Panc1 (cell line): Measurements from ENCODE around the gene B4GALT6. TPM values are rescaled to one million over a fixed set of nuclear protein-coding genes. Genes with fewer than 3 reads are reported as not detected.

Experiments
- ATAC-seq: fragments of 200-7000 bp; cut with Tn5 transposase; 2 replicates; pipeline ENCODE4 v1.9.1; 2020; ENCODE audit warnings: mild to moderate bottlenecking, moderate library complexity
- BruUV-seq: library from RNA; stranded (reverse); fragments of 400-500 nt; replicated peaks from 2 replicates; lab custom pipeline; 2021; lab: Mats Ljungman, UMichigan
- CTCF ChIA-PET: fragments of 300-600 bp; sonication (Branson Sonifier 250); formaldehyde crosslinking; loops from one replicate; lab custom pipeline; 2022; ENCODE audit warnings: antibody characterized with exemption; lab: Charles Lee
- POLR2A ChIA-PET: fragments of 300-600 bp; sonication (Branson Sonifier 250); formaldehyde crosslinking; loops from one replicate; lab custom pipeline; 2022; ENCODE audit warnings: antibody characterized with exemption; lab: Charles Lee
- DNase-seq: peaks from one replicate; pipeline ENCODE4 v3.0.0-alpha.2; 2010; ENCODE audit warnings: low read depth, low spot score
- H3K27ac ChIP-seq: 2 replicates; pipeline ENCODE4 v1.5.1; 2011; ENCODE audit warnings: mild to moderate bottlenecking, low read length, inconsistent platforms
- H3K27me3 ChIP-seq: fragments of 200-500 bp; sonication (Bioruptor generic); 2 replicates; pipeline ENCODE4 v1.6.0; 2014; ENCODE audit warnings: low read length, inconsistent platforms; ENCODE audit not compliant: control insufficient read depth, insufficient read depth
- H3K36me3 ChIP-seq: fragments of 200-500 bp; sonication (Bioruptor generic); 2 replicates; pipeline ENCODE4 v1.5.1; 2014; ENCODE audit warnings: inconsistent platforms, mild to moderate bottlenecking, low read length, moderate library complexity; ENCODE audit not compliant: control insufficient read depth, insufficient read depth
- H3K4me1 ChIP-seq: 2 replicates; pipeline ENCODE4 v1.5.1; 2011; ENCODE audit warnings: inconsistent platforms, mild to moderate bottlenecking, low read length, moderate library complexity; ENCODE audit not compliant: control insufficient read depth, insufficient read depth
- H3K4me3 ChIP-seq, 2 experiments: 2 replicates each; pipeline ENCODE4 v1.5.1; 2011 to 2012; ENCODE audit warnings: low read depth in 2 of 2, low read length in 2 of 2, mild to moderate bottlenecking in 2 of 2, inconsistent platforms in 1 of 2, moderate library complexity in 1 of 2
- H3K9me3 ChIP-seq: fragments of 200-500 bp; sonication (Bioruptor generic); 2 replicates; pipeline ENCODE4 v1.5.1; 2014; ENCODE audit warnings: low read depth, mild to moderate bottlenecking, inconsistent platforms, low read length, moderate library complexity; ENCODE audit not compliant: control insufficient read depth, insufficient read depth
- CTCF ChIP-seq: fragments of 450-650 bp; IDR thresholded peaks from 2 replicates; pipeline ENCODE4 v1.5.1; 2017; ENCODE audit warnings: mild to moderate bottlenecking
- POLR2AphosphoS5 ChIP-seq: IDR thresholded peaks from 2 replicates; pipeline ENCODE4 v1.6.1; 2012; ENCODE audit warnings: mild to moderate bottlenecking, low read depth, low read length, moderate library complexity
- REST ChIP-seq, 2 experiments: IDR thresholded peaks; 2 replicates each; pipeline ENCODE4 v1.6.1; 2011 to 2012; ENCODE audit warnings: low read depth in 2 of 2, control low read depth in 1 of 2, low read length in 1 of 2, mild to moderate bottlenecking in 1 of 2, moderate library complexity in 1 of 2; ENCODE audit not compliant: insufficient read depth in 1 of 2
- SIN3A ChIP-seq: IDR thresholded peaks from 2 replicates; pipeline ENCODE4 v1.6.1; 2012; ENCODE audit warnings: low read depth, mild to moderate bottlenecking, low read length, moderate library complexity, borderline replicate concordance; ENCODE audit not compliant: insufficient read depth
- TCF7L2 ChIP-seq: IDR thresholded peaks from 2 replicates; pipeline ENCODE4 v1.6.1; 2011; ENCODE audit warnings: mild to moderate bottlenecking, low read depth, low read length, inconsistent platforms
- in situ Hi-C: cut with HindIII; loops from 2 replicates; pipeline ENCODE4 v1.10.0; 2016; ENCODE audit warnings: low sequenced_read_pairs, low pct_unique_long_range_greater_than_20kb
- intact Hi-C: fragments of 100-400 bp; cut with micrococcal nuclease; formaldehyde crosslinking; loops from one replicate; pipeline ENCODE4 v1.10.0; 2022; ENCODE audit not compliant: unreplicated experiment
- total RNA-seq: library from RNA; stranded (reverse); gene quantifications from one replicate; pipeline ENCODE4 v1.2.1, GENCODE V29; 2021; ENCODE audit not compliant: unreplicated experiment

The B4GALT6 gene
- total RNA-seq, 1 experiment from 2014 or later = 36.3 TPM

DNA sequence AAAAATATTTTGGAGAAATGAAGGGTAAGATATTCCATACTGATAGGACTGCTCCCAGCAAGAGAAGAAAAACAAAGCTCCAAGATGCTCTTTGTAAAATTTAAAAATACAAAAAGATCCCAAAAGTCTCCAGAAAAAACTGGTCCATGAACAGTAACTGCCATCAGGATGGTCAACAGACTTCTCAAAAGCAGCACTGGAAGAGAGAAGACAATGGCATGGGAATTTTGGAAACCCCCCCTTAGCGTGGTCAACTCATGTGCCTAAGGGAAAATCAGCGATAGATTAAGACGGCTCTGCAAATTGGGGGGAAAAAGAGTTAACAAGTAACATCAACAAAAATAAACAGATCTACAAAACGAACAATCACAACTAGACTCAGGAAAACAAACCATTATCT is 23.6 kb downstream of the B4GALT6 start:
- ChIA-PET CTCF (no interaction called here), POLR2A (no interaction called here)
- H3K4me3 ChIP-seq = no peak overlapping the region

GRCh38 chr18:31659576-31660177 is 24.7 kb downstream of the B4GALT6 start:
- ATAC-seq = no peak
- DNase-seq = no peak
- ChIA-PET POLR2A (no interaction called here), CTCF (no interaction called here)
- Histone ChIP-seq H3K4me1 (no peaks in the 10 kb centered on the region), H3K27ac (no peak overlapping the region), H3K27me3 (no peaks in the 10 kb centered on the region), H3K4me3 (no peak overlapping the region), H3K9me3 (no peaks in the 10 kb centered on the region; the same call in 1 of the 2 replicates), H3K36me3 (no peaks in the 10 kb centered on the region)
- TF ChIP-seq POLR2AphosphoS5 (no peak), SIN3A (no peak), TCF7L2 (no peak), REST (IDR thresholded peaks at IDR 0.05; ENCODE audit: insufficient read depth in 1 of 2, low read depth in 2 of 2, low read length in 1 of 2) (no peak), CTCF (no peak)
- BruUV-seq = no TSS peak
- in situ Hi-C loops = no loop called here
- intact Hi-C loops = no loop called here

More for the DNA sequence above, 23.6 kb downstream of the B4GALT6 start:
- in situ Hi-C loops = no loop called here
- H3K4me1 ChIP-seq = no peaks in the 10 kb centered on the region
- intact Hi-C loops = no loop called here
- DNase-seq (no peak), ATAC-seq (no peak)
- H3K36me3 ChIP-seq = no peaks in the 10 kb centered on the region
- no peak overlapping the region for H3K27ac ChIP-seq
- no TSS peak for BruUV-seq
- no peaks in the 10 kb centered on the region for H3K27me3 ChIP-seq
- H3K9me3 ChIP-seq = no peaks in the 10 kb centered on the region; the same call in 1 of the 2 replicates
- TF ChIP-seq SIN3A (no peak), POLR2AphosphoS5 (no peak), REST (IDR thresholded peaks at IDR 0.05; ENCODE audit: insufficient read depth in 1 of 2, low read depth in 2 of 2, low read length in 1 of 2) (no peak), TCF7L2 (no peak), CTCF (no peak)
